Daoy (cell line): ENCODE measurements around the gene PCDHB13. TPM values are rescaled to one million over a fixed set of nuclear protein-coding genes. Genes with fewer than 3 reads are reported as not detected.

Experiments
- total RNA-seq: library from RNA; depleted of rRNA; stranded (reverse); fragments of >200 nt; shearing (Covaris generic); gene quantifications from 2 replicates; pipeline ENCODE4 v1.2.3, GENCODE V29; 2014; rRNA removed

PCDHB13 gene
- total RNA-seq, 1 experiment from 2014 or later = 2.1 TPM

Other genes with a start within 250 kb of the PCDHB13 start
- 1.2 and 1.3 TPM in 2 replicates for gene PCDHAC2, start 247.4 kb upstream of the PCDHB13 start, total RNA-seq
- gene PCDHB1, start 162.5 kb upstream of the PCDHB13 start, total RNA-seq = 0.06 TPM in 1 of 2 replicates, not detected in the other
- 12.1 and 22.4 TPM in 2 replicates for gene PCDHB2, start 119.3 kb upstream of the PCDHB13 start, total RNA-seq
- 0.11 and 0.24 TPM in 2 replicates for gene PCDHB3, start 113.4 kb upstream of the PCDHB13 start, total RNA-seq
- 0.51 TPM in 2 replicates for gene PCDHB4, start 92.1 kb upstream of the PCDHB13 start, total RNA-seq
- 20.6 and 21.7 TPM in 2 replicates for gene PCDHB5, start 78.7 kb upstream of the PCDHB13 start, total RNA-seq
- 0.69 and 2.9 TPM in 2 replicates for gene PCDHB6, start 63.9 kb upstream of the PCDHB13 start, total RNA-seq
- gene PCDHB7, start 41.3 kb upstream of the PCDHB13 start, total RNA-seq = 2.6 and 3.9 TPM in 2 replicates
- gene PCDHB8, start 36.1 kb upstream of the PCDHB13 start, total RNA-seq = 6.7 and 8.3 TPM in 2 replicates
- 4.3 and 4.8 TPM in 2 replicates for gene PCDHB16, start 31.5 kb upstream of the PCDHB13 start, total RNA-seq
- 0.40 and 1.6 TPM in 2 replicates for gene PCDHB9, start 26.8 kb upstream of the PCDHB13 start, total RNA-seq
- 0.40 and 0.71 TPM in 2 replicates for gene PCDHB10, start 21.6 kb upstream of the PCDHB13 start, total RNA-seq
- 0.40 and 1.1 TPM in 2 replicates for gene PCDHB11, start 14.3 kb upstream of the PCDHB13 start, total RNA-seq
- gene PCDHB12, start 5.2 kb upstream of the PCDHB13 start, total RNA-seq = 2.1 and 3.6 TPM in 2 replicates
- gene PCDHB14, start 9.4 kb downstream of the PCDHB13 start, total RNA-seq = 1.0 and 1.5 TPM in 2 replicates
- 0.21 and 0.86 TPM in 2 replicates for gene PCDHB15, start 31.5 kb downstream of the PCDHB13 start, total RNA-seq
- 0.11 and 1.8 TPM in 2 replicates for gene SLC25A2, start 90.1 kb downstream of the PCDHB13 start, total RNA-seq
- gene TAF7, start 106.9 kb downstream of the PCDHB13 start, total RNA-seq = 55.5 and 57.7 TPM in 2 replicates
- 0.18 and 0.34 TPM in 2 replicates for gene PCDHGA1, start 116.6 kb downstream of the PCDHB13 start, total RNA-seq
- gene PCDHGA2, start 124.8 kb downstream of the PCDHB13 start, total RNA-seq = 0.15 and 0.74 TPM in 2 replicates
- gene PCDHGA3, start 129.9 kb downstream of the PCDHB13 start, total RNA-seq = 0.57 TPM in 1 of 2 replicates, not detected in the other
- gene PCDHGB1, start 136.2 kb downstream of the PCDHB13 start, total RNA-seq = 1.4 and 1.5 TPM in 2 replicates
- 0.63 and 1.6 TPM in 2 replicates for gene PCDHGA4, start 141.1 kb downstream of the PCDHB13 start, total RNA-seq
- gene PCDHGB2, start 146.1 kb downstream of the PCDHB13 start, total RNA-seq = 0.23 and 0.24 TPM in 2 replicates
- gene PCDHGA5, start 150.2 kb downstream of the PCDHB13 start, total RNA-seq = 0.23 and 0.39 TPM in 2 replicates
- gene PCDHGB3, start 156.3 kb downstream of the PCDHB13 start, total RNA-seq = 0.68 and 1.1 TPM in 2 replicates
- 0.24 and 0.46 TPM in 2 replicates for gene PCDHGA6, start 160.0 kb downstream of the PCDHB13 start, total RNA-seq
- 0.06 and 0.42 TPM in 2 replicates for gene PCDHGA7, start 168.8 kb downstream of the PCDHB13 start, total RNA-seq
- 0.06 and 0.09 TPM in 2 replicates for gene PCDHGB4, start 173.8 kb downstream of the PCDHB13 start, total RNA-seq
- 0.06 TPM in 1 of 2 replicates, not detected in the other for gene PCDHGA8, start 178.7 kb downstream of the PCDHB13 start, total RNA-seq
- 0.09 TPM in 1 of 2 replicates, not detected in the other for gene PCDHGB5, start 184.0 kb downstream of the PCDHB13 start, total RNA-seq
- gene PCDHGA9, start 188.9 kb downstream of the PCDHB13 start, total RNA-seq = 1.2 TPM in 1 of 2 replicates, not detected in the other
- 1.3 and 2.5 TPM in 2 replicates for gene PCDHGB6, start 194.1 kb downstream of the PCDHB13 start, total RNA-seq
- gene PCDHGA10, start 199.1 kb downstream of the PCDHB13 start, total RNA-seq = 0.06 and 0.30 TPM in 2 replicates
- 0.06 and 0.17 TPM in 2 replicates for gene PCDHGB7, start 203.8 kb downstream of the PCDHB13 start, total RNA-seq
- gene PCDHGA11, start 207.1 kb downstream of the PCDHB13 start, total RNA-seq = 15.0 TPM in 2 replicates
- gene PCDHGA12, start 216.6 kb downstream of the PCDHB13 start, total RNA-seq = not detected in 2 replicates